Measurements from ENCODE around the gene EME2.

DNA sequence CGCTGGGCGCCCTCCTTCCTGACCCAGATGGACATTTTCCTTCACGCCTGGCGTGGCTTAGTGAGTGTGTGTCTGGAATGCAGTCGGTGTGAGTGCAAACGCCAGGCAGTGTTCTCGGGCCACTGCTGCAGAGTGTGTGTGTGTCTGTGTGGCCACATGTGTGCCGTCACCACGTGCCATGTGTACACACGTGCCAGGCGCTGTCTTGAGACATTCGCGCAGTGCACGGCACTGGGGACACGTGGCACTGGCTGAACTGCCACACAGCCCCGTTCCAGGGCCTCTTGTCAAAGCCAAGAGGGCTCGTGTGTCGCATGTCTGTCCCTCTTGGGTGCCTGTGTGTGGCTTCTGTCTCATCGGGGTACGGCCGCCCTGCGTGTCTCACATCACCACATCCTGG is 37.8 kb upstream of the EME2 start:
- TF ChIP-seq ZNF274 (IDR thresholded peaks at IDR 0.05; ENCODE audit: low read depth, low read length) = no peak
- TF ChIP-seq YY1 (IDR thresholded peaks at IDR 0.05; ENCODE audit: insufficient read depth, insufficient read length) = no peak
